HepG2 (cell line): ENCODE measurements around the gene RBM19. TPM values are rescaled to one million over a fixed set of nuclear protein-coding genes. Genes with fewer than 3 reads are reported as not detected.

Experiments used
- ATAC-seq: fragments of 200-7000 bp; cut with Tn5 transposase; 3 replicates; pipeline ENCODE4 v1.9.1; 2020; ENCODE audit warnings: mild to moderate bottlenecking, moderate library complexity
- BruUV-seq: library from RNA; stranded (reverse); fragments of 400-500 nt; replicated peaks from 2 replicates; lab custom pipeline; 2021; lab: Mats Ljungman, UMichigan
- CTCF ChIA-PET: fragments of 300-600 bp; formaldehyde crosslinking; extraction: SDS; loops from one replicate; lab custom pipeline; 2021; ENCODE audit warnings: low total read pairs, inconsistent platforms, low intra/inter-chr PET ratio; lab: Yijun Ruan, JAX
- POLR2A ChIA-PET: fragments of 350-600 bp; sonication (Branson Sonifier 250); formaldehyde crosslinking; loops from one replicate; lab custom pipeline; 2020; ENCODE audit warnings: antibody characterized with exemption, inconsistent platforms; lab: Yijun Ruan, JAX
- DNase-seq: peaks from one replicate; pipeline ENCODE4 v3.0.0-alpha.2; 2015; ENCODE audit warnings: low spot score
- FAIRE-seq: peaks from 3 replicates; lab custom pipeline; 2011; peaks lifted over from hg19 to GRCh38; lab: Jason Lieb, UNC
- H2AFZ ChIP-seq: one replicate; pipeline ENCODE4 v1.6.1; 2011; ENCODE audit warnings: low read length, inconsistent platforms
- H3K27ac ChIP-seq: fragments of 300-600 bp; 3 replicates; pipeline ENCODE4 v1.8.0; 2011; ENCODE audit warnings: mixed run types, mild to moderate bottlenecking, mixed read lengths, low read length, inconsistent platforms; ENCODE audit not compliant: insufficient read depth; ENCODE audit errors: extremely low read length
- H3K27me3 ChIP-seq, 2 experiments: fragments of 200-600 bp in 1 of 2; 2 replicates in 1 of 2; 3 replicates in 1 of 2; pipeline versions ENCODE4 v1.6.0 to v1.8.0; 2011; ENCODE audit warnings: low read length in 2 of 2, mild to moderate bottlenecking in 2 of 2, moderate library complexity in 2 of 2, inconsistent platforms in 1 of 2; ENCODE audit not compliant: insufficient read depth in 2 of 2, control insufficient read depth in 1 of 2
- H3K36me3 ChIP-seq, 2 experiments: fragments of 200-600 bp in 1 of 2; replicated peaks in 1 of 2; 2 replicates in 1 of 2; 3 replicates in 1 of 2; pipeline versions ENCODE4 v1.5.1 to v1.8.0; 2011; ENCODE audit warnings: low read length in 2 of 2, inconsistent platforms in 1 of 2; ENCODE audit not compliant: insufficient read depth in 2 of 2, control insufficient read depth in 1 of 2
- H3K4me1 ChIP-seq: 2 replicates; pipeline ENCODE4 v1.5.1; 2012; ENCODE audit warnings: low read length, inconsistent platforms; ENCODE audit not compliant: insufficient read depth
- H3K4me2 ChIP-seq: 2 replicates; pipeline ENCODE4 v1.6.0; 2011; ENCODE audit warnings: low read depth, low read length, inconsistent platforms
- H3K4me3 ChIP-seq, 3 experiments: fragments of 200-600 bp in 1 of 3; sonication (generic), shearing (Covaris generic) in 1 of 3; replicated peaks in 1 of 3; 2 replicates each; pipeline ENCODE4 v1.5.1; 2011 to 2016; ENCODE audit warnings: low read length in 3 of 3, inconsistent platforms in 2 of 3, low read depth in 2 of 3, mild to moderate bottlenecking in 2 of 3, control low read depth in 1 of 3, mixed read lengths in 1 of 3; ENCODE audit not compliant: insufficient read depth in 1 of 3
- H3K79me2 ChIP-seq: one replicate; pipeline ENCODE4 v1.6.1; 2011; ENCODE audit warnings: low read length, inconsistent platforms; ENCODE audit not compliant: insufficient read depth
- H3K9ac ChIP-seq: 2 replicates; pipeline ENCODE4 v1.6.0; 2011; ENCODE audit warnings: mild to moderate bottlenecking, low read depth, low read length, inconsistent platforms; ENCODE audit not compliant: insufficient read depth
- H3K9me3 ChIP-seq: 2 replicates; pipeline ENCODE4 v1.5.1; 2012; ENCODE audit warnings: mild to moderate bottlenecking, low read length
- H4K20me1 ChIP-seq: 2 replicates; pipeline ENCODE4 v1.6.0; 2011; ENCODE audit warnings: inconsistent platforms, mild to moderate bottlenecking, low read length, moderate library complexity; ENCODE audit not compliant: insufficient read depth
- DNMT1 ChIP-seq: sonication (generic); formaldehyde crosslinking; IDR thresholded peaks from 2 replicates; pipeline ENCODE4 v1.5.1; 2020; ENCODE audit warnings: mild to moderate bottlenecking, missing genetic modification reagents
- GABPB1 ChIP-seq: IDR thresholded peaks from 2 replicates; pipeline ENCODE4 v1.6.1; 2016; ENCODE audit warnings: mild to moderate bottlenecking, missing genetic modification reagents, moderate library complexity, missing compliant biosample characterization
- GPN1 ChIP-seq: sonication (generic); formaldehyde crosslinking; IDR thresholded peaks from 2 replicates; pipeline ENCODE4 v1.5.1; 2020; ENCODE audit warnings: missing genetic modification reagents, borderline replicate concordance
- KLF6 ChIP-seq: IDR thresholded peaks from 2 replicates; pipeline ENCODE4 v1.8.0; 2016; ENCODE audit warnings: missing biosample characterization, missing genetic modification reagents
- RARA ChIP-seq: IDR thresholded peaks from 2 replicates; pipeline ENCODE4 v1.6.1; 2016; ENCODE audit warnings: missing genetic modification reagents, missing compliant biosample characterization
- SNAI1 ChIP-seq: sonication (generic); formaldehyde crosslinking; IDR thresholded peaks from 2 replicates; pipeline ENCODE4 v1.5.0; 2020; ENCODE audit warnings: mild to moderate bottlenecking, missing genetic modification reagents, borderline replicate concordance
- TARDBP ChIP-seq: sonication (generic); formaldehyde crosslinking; IDR thresholded peaks from 2 replicates; pipeline ENCODE4 v1.8.0; 2022; ENCODE audit warnings: mild to moderate bottlenecking, missing genetic modification reagents
- U2AF2 ChIP-seq: fragments of 200-400 bp; formaldehyde crosslinking; IDR thresholded peaks from 2 replicates; pipeline ENCODE4 v1.6.1; 2017; ENCODE audit warnings: low read depth, mild to moderate bottlenecking, low read length
- ZFYVE20 ChIP-seq: sonication (generic); formaldehyde crosslinking; IDR thresholded peaks from 2 replicates; pipeline ENCODE4 v1.8.0; 2023; ENCODE audit warnings: low read depth, mild to moderate bottlenecking, moderate library complexity, missing genetic modification reagents, borderline replicate concordance
- ZNF121 ChIP-seq: sonication (generic); formaldehyde crosslinking; IDR thresholded peaks from 2 replicates; pipeline ENCODE4 v1.5.0; 2020; ENCODE audit warnings: mild to moderate bottlenecking, missing genetic modification reagents
- ZNF180 ChIP-seq: sonication (generic); formaldehyde crosslinking; IDR thresholded peaks from 2 replicates; pipeline ENCODE4 v1.4.0; 2020; ENCODE audit warnings: low read depth, missing genetic modification reagents, borderline replicate concordance
- ZNF768 ChIP-seq: sonication (generic); formaldehyde crosslinking; IDR thresholded peaks from 2 replicates; pipeline ENCODE4 v1.4.0; 2020; ENCODE audit warnings: missing genetic modification reagents
- ZNF775 ChIP-seq: sonication (generic); formaldehyde crosslinking; IDR thresholded peaks from 2 replicates; pipeline ENCODE4 v1.4.0; 2020; ENCODE audit warnings: missing genetic modification reagents, mild to moderate bottlenecking, moderate library complexity, borderline replicate concordance
- WGBS: methylation state at CpG from one replicate; pipeline ENCODE4 v1.1.6; 2017; ENCODE audit warnings: low lambda C conversion rate; 5-methylcytosine and 5-hydroxymethylcytosine counted together
- in situ Hi-C: cut with HindIII; loops from 2 replicates; pipeline ENCODE4 v1.10.0; 2017; ENCODE audit warnings: low pct_unique_long_range_greater_than_20kb; ENCODE audit not compliant: extremely low pct_ligation_motif_present
- intact Hi-C: fragments of 100-400 bp; cut with micrococcal nuclease; formaldehyde crosslinking; loops from one replicate; pipeline ENCODE4 v1.10.0; 2022; ENCODE audit not compliant: unreplicated experiment
- polyA plus RNA-seq, 8 experiments: library from polyadenylated mRNA; depleted of rRNA in 3 of 8; stranded (reverse) in 7 of 8; unstranded in 1 of 8; fragments of >200 nt; fragmentation: Illumina TruSeq in 4 of 8; extraction: Trizol in 4 of 8; gene quantifications; 2 replicates each; pipeline versions ENCODE4 v1.2.1 to v1.2.3, GENCODE V29; 2011 to 2016; ENCODE audit warnings: low read depth in 4 of 8, missing spikeins in 1 of 8, mixed read lengths in 1 of 8; ENCODE audit not compliant: insufficient read depth in 1 of 8
- total RNA-seq, 5 experiments: library from RNA; depleted of rRNA; stranded (reverse); fragments of >200 nt; fragmentation: Illumina TruSeq; extraction: Trizol; gene quantifications; 2 replicates each; pipeline ENCODE4 v1.2.3, GENCODE V29; 2016; ENCODE audit warnings: low read depth in 1 of 5

Gene RBM19
- total and polyA plus RNA-seq, 2 of the 13 experiments (the other 11 are each of a cell fraction or from before 2014, with no cell fraction given) = 19.3 to 32.2 TPM

DNA sequence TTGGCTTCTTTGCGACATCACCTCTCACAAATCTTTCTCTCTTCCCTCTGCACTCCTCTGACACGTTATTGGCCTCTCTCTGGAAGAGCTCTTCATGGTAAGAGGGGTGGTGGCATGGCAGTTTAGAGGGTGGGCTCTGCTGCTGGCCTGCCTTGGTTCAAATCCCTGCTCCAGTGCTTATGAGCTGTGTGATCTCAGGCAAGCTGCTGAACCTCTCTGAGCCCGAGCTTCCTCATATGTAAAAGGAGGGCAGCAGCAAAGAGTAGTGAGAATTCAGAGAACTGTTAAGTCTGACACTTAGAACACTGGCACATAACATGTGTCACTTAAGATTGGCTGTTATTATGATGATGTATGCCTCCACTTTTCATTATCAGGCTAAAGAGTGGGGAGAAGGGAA lies 118.3 kb downstream of the RBM19 start:
- Histone ChIP-seq H3K9ac (no peak overlapping the region), H4K20me1 (no peaks in the 10 kb centered on the region), H2AFZ (no peak overlapping the region), H3K9me3 (no peaks in the 10 kb centered on the region), H3K79me2 (no peaks in the 10 kb centered on the region), H3K4me3 (no peak overlapping the region), H3K4me2 (no peak overlapping the region), H3K27me3 (no peaks in the 10 kb centered on the region), H3K4me1 (no peaks in the 10 kb centered on the region), H3K36me3 (peaks cover 23 to 38% of the 10 kb centered on the region in 2 experiments; a peak in 4 of 5 replicates), H3K27ac (no peak overlapping the region)
- in situ Hi-C loops (no loop called here), intact Hi-C loops (no loop called here)
- no peak for TF ChIP-seq KLF6
- peak; percentile 83 for TF ChIP-seq ZNF768 (CRISPR knock-in tag)
- ATAC-seq (no peak), FAIRE-seq (no peak), DNase-seq (no peak)
- WGBS = 93% methylated on average over 3 of the region's 3 CpGs
- POLR2A ChIA-PET = no interaction called here
- BruUV-seq = no TSS peak
- CTCF ChIA-PET = no interaction called here

DNA sequence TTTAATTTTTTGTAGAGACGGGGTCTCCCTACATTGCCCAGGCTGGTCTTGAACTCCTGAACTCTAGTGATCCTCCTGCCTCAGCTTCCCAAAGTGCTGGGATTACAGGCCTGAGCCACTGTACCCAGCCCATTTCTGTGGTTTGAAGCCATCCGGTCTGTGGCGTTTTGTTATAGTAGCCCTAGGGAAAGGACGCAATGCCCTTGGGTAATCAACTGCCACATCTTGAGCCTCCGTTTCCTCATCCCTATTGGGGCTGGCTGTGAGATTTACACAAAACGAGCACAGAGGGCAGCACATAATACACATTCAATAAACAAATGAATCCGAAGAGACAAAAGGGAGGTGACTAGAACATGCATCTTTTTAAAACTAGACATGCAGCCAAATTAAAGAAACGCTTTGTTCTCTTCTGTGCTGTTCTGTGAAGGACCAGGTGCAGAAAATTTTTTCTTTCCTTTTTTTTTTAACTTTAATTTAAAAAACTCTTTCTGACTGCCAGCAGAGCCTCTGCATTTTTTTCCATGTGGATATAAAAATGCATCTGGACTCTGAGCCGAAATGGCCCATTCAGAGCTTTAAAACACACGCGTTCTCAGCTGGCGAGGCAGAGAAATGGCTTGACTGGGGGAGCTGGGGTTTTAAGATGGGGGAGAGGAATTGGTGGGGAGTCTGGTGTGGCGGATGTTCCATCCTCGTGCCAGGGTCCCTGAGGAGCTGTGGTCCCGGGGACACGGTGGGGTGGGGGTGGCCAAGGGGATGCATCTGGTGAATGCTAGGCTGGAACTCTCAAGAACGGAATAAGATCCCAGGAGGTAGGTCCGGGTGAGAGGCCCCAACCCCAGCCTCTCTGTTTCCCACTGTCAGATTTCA lies 119.0 kb downstream of the RBM19 start:
- 97% methylated on average over 18 of the region's 18 CpGs for WGBS
- no peak for FAIRE-seq
- TF ChIP-seq SNAI1 (no peak), ZFYVE20 (CRISPR knock-in tag) (no peak), GABPB1 (no peak), DNMT1 (no peak), GPN1 (CRISPR knock-in tag) (no peak), TARDBP (CRISPR knock-in tag) (no peak), ZNF775 (CRISPR knock-in tag) (no peak), RARA (CRISPR knock-in tag) (no peak), U2AF2 (no peak), ZNF121 (no peak), ZNF180 (CRISPR knock-in tag) (no peak)

More for the DNA sequence above, 119.0 kb downstream of the RBM19 start:
- Histone ChIP-seq H3K4me2 (no peak overlapping the region), H3K9ac (no peak overlapping the region), H2AFZ (no peak overlapping the region), H4K20me1 (no peaks in the 10 kb centered on the region), H3K9me3 (no peaks in the 10 kb centered on the region), H3K4me3 (no peak overlapping the region), H3K27me3 (no peaks in the 10 kb centered on the region), H3K4me1 (no peaks in the 10 kb centered on the region), H3K27ac (no peak overlapping the region), H3K79me2 (no peaks in the 10 kb centered on the region), H3K36me3 (peaks cover 19 to 40% of the 10 kb centered on the region in 2 experiments; a peak in 4 of 5 replicates)
- ChIA-PET POLR2A (no interaction called here), CTCF (no interaction called here)
- in situ Hi-C loops (no loop called here), intact Hi-C loops (no loop called here)
- DNase-seq (no peak), ATAC-seq (no peak)
- no TSS peak for BruUV-seq
